GM18526 (cell line): ENCODE results near the gene SUGCT.

Source experiments
- POLR2A ChIP-seq: IDR thresholded peaks from 3 replicates; pipeline ENCODE4 v1.6.1; 2011; ENCODE audit not compliant: insufficient read length; ENCODE audit errors: extremely low read depth

The SUGCT gene

DNA sequence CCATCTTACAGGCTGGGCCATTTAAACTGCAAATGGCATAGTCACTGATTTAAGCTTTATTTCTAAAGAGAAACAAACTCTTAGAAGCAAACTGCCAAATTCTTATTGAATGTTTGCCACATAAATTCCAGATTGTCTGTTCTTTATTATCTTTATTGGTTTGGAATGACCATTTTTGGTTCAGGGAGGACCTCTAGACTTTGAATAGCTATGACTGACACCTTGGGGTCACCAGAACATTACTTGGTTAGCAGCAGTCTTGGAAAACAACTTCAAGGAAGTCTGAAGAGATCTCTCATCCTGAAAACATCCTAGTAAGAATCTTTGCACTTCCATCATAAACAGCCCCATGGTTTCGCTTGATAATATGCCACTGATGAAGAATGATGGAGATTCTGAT, 197.1 kb downstream of the SUGCT start:
- TF ChIP-seq POLR2A: no peak

DNA sequence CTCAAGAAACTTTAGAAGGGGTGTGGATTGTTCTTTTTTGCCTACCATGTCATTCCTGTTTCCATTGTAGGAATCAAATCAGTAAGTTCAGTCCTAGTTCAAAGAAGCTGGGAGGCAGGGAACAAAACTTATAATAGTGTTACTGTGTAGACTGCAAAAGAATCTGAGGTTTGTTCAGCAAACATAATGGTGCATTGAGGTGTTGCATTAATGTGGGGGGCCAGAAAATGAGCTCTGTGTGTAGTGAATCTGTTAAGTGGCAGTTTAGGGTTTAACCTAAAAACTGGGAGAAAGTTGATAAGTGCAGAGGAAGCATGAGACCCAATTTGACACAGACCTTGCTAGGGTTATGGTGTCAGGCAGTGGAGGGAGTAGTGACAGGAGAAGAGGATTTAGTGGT, 197.7 kb downstream of the SUGCT start:
- TF ChIP-seq POLR2A: no peak

DNA sequence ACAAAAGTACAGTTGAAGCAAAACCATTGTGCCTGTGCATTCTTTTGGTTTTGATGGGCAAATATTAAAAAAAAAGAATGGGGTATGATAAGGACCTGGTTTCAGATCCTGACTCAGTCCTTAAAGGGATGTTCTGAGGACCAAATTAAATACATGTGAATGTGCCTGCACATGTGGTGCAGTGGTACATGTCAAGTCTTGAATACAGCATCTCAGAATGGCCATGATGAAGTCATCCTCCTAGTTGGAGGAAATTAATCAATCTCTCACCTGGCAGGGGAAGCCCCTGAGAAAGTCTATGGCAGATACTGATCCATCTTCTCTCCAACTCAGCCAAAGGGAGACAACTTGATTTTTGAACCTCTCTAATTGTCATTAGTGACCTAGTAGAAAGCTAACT, 207.0 kb downstream of the SUGCT start:
- TF ChIP-seq POLR2A: no peak

DNA sequence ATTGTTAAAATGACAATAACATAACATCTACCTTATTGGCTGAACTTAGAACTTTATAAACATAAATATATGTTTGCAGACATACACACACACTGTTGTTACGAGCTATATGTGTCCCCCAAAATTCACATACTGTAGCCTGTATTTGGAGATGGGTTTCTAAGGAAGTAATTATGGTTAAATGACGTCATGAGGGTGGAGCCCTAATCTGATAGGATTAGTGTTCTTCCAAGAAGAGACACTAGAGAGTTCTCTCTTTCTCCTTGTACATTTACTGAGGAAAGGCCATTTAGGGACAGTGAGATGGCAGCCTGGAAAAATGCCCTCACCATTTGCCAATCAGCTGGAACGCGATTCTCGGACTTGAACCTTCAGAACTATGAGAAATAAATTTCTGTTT, 211.7 kb downstream of the SUGCT start:
- no peak for TF ChIP-seq POLR2A

DNA sequence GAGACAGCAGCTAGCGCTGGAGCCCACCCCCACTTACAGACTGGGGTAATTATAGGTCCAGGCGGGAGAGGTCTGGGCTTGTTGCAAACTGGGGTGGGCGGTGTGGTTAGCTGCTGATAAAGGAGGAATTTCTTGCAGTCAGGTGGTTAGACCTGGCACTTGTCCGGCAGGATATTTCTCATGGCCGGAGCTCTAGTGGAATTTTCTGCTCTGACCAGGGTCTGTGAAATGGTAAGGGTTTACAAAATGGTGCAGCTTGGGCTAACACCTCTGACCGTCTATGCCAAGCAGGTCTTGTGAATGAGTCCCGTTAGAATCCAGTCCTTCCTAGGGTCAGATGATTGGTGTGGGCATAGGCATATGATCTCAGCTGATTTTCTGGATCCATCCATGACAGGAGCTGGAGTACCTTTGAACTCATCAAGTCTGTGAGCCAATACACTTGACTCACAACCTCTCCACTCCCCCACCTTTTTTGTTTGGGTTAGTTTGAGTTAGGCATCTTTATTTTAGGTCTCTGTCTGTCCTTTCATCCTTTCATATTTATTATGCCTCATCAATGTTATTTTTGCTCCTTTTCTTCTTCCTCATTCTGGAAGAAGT, 213.4 kb downstream of the SUGCT start:
- no peak for TF ChIP-seq POLR2A

DNA sequence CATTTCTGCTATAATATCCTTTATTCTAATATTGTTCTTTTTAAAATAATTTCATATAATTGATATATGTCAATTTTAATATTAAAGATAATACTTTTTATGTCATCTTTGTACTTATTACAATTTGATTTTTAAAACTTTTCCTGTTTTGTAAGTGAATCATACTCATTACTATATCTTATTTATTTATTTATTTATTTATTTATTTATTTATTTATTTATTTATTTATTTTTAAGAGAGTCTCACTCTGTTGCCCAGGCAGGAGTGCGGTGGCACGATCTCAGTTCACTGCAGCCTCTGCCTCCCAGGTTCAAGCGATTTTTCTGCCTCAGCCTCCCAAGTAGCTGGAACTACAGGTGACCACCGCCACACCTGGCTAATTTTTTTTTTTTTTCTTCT, 215.3 kb downstream of the SUGCT start:
- TF ChIP-seq POLR2A: no peak

DNA sequence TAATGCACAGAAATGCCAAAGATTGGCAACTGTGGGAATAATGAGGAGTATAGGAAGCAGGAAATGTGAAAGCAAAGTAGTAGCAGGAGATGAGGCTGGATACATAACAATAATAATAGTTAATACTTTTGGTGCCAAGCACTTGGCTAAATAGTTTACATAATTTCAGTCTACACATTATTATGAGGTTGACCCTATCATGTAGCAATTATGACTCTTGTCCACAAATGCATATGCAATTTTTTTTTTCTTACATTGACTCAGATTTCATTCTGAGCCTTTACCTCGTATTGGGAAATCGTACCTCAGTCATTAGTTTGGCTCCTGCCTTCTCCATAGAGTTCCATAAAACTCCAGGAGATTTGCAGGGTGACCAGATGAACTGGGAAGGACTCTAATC, 219.9 kb downstream of the SUGCT start:
- TF ChIP-seq POLR2A: no peak

DNA sequence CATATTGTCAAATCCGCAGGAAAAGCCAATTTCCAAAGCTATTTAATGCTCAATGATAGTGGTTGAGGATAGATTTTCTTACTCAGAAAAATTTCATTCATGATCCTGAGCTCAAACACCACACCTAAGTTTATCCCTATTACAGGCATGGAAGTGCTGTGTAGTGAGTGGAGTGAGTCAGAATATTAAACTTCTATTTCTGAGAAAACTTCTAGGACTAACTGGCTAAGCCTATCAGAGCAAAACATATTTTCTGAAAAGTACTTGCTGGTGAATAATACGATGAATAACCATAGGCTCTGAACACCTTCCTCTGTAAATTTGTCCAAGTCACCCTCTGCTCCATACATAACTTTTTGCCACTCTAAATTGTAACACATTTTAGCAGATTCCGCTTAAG, 221.5 kb downstream of the SUGCT start:
- TF ChIP-seq POLR2A: no peak

DNA sequence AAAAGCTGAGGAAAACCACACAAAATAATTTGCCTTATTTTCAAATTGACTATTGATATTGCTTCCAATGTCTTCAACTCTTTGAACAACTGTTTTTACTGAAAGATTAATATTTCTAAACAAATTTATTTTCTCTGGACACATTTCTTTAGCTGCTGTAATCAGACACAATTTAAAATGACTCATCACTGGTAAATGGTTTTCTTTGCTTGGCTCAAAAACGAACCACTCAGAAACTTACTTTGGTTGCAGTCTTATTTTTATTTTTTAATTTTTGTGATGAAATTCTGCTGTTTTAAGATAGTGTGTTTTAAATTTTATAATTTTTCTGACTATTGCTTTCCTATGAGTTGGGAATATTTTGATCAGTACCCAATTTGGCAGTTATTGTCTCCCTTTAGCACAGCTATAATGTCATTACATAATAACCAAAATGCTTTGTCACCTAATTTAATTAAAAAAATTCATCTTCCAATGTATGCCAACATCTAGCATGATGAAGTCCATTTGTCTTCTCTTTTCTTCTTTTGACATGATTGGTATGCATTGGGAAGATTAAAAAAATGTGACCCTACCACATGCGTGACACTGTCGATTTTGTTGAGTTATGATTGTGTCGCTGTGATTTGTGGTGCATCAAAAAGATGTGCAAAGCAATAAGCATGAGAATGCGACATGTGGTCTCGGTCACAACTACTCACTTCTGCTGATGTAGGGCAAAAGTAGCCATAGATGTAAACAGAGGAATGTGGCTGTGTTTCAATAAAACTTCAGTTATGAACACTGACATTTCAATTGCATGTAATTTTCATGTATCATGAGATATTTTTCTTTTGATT, 222.3 kb downstream of the SUGCT start:
- no peak for TF ChIP-seq POLR2A

DNA sequence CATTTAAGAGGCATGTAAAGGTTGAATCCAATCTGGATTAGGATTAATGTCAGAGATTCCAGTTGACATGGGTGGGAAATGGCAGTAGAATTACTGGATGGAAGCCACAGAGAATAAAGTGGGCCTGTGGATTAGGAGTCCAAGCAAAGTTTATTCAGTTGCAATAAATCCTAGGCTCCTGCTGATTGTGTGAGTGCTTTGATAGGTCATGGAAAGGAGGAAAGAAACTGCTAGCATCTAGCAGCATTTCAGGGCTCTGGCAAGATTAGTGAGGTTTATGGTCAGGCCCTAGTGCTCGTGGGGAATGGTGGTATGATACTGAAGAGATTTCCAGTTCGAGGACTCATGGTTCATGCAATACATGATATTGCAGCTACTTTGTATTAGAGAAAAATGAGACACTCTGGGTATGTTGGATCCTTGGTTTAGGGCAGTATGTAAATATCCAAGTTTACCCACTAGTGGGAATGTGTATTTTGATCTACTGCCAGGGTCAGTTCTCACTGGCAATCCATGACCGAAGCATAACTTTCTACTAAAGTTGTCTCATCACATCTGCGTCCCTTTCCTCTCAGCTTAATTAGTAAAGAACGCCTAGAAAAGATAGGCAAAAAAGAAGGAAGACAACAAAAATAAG, 235.0 kb downstream of the SUGCT start:
- no peak for TF ChIP-seq POLR2A

DNA sequence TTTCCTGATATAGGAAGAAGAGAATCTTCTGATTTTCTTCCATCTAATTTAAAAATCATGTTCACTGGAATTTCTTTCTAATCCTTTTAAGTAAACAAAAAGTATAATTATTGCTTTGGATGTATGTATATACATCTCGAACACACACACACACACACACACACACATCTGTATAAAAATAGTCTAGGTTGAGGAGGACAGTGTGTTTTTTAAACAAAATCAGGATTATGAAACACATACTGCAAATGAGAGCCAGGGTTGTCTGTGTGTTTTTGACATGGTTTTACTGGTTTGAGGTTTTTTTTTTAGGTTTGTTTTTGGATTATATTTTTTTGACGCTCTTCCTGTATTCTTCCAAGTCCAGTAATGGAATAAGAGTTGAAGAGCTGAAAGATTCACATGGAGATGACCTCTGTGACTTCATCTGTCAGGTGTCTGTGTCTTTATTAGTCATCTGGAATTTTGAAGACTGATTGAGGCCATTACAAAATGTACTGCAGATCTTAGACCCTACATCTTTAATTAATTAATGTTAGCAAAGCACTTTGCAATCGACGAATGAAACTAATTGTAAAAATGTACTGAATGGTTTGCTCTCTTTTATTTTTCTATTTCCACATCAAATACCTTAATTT, 237.1 kb downstream of the SUGCT start:
- TF ChIP-seq POLR2A: no peak

DNA sequence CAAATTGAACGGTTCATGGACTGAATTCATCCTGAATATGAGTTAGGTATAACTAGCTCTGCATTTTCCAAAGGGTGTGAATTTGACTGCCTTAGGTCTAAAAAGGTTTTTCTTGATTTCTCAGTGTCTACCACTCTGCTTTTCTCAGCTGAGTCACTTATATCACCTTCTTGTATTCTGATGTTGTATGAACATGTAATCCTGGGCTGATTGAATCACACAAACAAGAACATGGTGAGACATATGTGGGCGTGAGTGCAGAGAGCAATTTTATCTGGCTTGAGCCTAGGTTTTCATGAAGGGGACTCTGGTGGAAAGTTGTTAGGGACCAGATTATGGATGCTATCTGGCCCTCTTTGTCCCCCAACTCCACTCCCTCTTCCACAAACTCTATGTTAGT, 239.8 kb downstream of the SUGCT start:
- TF ChIP-seq POLR2A: no peak

DNA sequence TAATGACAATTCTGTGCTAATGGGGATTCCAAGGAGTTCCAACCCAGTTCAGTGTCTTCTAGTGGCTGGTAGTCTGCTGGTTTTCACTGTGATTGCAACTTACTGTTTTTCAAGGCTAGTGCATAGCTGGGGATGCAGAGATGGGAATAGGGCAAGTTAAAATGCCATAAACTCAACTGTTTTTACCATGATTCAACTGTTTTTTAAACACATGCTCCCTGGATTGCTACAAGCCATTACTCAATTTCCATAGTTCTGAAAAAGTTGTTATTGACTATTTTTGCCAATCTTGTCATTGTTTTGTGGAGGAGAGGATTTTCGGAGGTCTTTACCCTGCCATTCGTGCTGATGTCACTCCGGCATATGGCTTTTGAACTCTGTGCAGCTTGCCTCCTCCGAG, 245.3 kb downstream of the SUGCT start:
- TF ChIP-seq POLR2A: no peak

DNA sequence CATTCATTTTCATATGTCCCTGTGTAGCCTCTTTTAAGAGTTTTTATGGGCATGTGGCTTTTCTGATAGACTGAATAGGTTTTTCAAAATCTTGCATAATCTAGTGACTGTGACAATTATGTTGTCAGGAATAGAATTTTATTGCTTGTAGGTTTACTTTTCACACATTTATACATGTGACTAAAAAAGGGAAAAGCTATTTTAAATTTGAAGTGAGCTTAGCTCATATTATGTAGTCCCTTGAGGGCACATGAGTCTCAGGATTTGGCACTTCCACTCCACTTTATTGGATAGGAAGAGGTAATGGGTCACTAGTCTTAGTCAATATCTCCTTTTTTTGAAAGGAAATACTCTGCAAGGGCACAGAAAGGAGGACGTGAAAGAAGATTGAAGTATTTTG, 247.3 kb downstream of the SUGCT start:
- TF ChIP-seq POLR2A: no peak

DNA sequence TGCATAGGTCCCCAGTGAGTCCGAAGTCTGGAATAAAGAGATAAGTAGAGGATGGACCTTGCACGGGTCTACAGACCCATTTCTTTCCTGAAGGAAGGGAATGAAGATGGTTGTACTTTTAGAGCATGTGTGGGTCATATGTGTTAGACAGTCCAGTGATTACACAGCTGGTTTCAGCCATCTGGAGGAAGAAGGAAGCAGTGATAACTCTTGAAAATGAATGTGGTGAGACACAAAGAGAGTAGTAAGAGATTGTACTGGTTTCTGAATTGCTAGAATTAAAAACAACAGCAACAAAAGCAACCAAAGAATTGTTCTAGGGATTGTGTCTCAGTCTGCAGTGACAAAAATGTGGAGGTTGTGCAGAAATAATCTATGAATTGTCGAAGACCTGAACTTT, 258.9 kb downstream of the SUGCT start:
- no peak for TF ChIP-seq POLR2A

DNA sequence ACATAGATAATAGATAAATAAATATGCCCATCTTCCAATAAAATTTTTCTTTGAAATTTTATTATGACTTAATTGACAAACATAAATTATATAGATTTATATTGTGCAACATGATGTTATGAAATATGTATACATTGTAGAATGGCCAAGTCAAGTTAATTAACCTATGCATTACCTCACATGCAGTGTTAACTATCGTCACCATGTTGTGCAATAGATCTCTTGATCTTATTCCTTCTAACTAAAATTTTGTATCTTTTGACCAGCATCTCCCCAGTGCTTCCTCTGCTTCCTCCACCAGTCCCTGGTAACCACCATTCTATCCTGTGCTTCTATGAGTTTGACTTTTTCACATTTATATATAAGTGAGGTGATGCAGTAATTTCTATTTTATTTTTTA, 259.6 kb downstream of the SUGCT start:
- no peak for TF ChIP-seq POLR2A
